AG10803 (cell line): ENCODE data around the gene MRPL32.
A peak's percentile ranks its signal among the peaks of the same experiment; 100 is the strongest.

Source experiments
- DNase-seq: peaks from one replicate; pipeline ENCODE4 v3.0.0; 2010; ENCODE audit warnings: low read depth
- H3K4me3 ChIP-seq: 2 replicates; pipeline ENCODE4 v1.5.1; 2011; ENCODE audit warnings: mild to moderate bottlenecking, low read length, control low read depth
- CTCF ChIP-seq: conservative IDR thresholded peaks from 2 replicates; pipeline ENCODE4 v1.5.1; 2011; ENCODE audit warnings: mild to moderate bottlenecking, low read length, control low read depth, inconsistent platforms

Gene MRPL32

DNA sequence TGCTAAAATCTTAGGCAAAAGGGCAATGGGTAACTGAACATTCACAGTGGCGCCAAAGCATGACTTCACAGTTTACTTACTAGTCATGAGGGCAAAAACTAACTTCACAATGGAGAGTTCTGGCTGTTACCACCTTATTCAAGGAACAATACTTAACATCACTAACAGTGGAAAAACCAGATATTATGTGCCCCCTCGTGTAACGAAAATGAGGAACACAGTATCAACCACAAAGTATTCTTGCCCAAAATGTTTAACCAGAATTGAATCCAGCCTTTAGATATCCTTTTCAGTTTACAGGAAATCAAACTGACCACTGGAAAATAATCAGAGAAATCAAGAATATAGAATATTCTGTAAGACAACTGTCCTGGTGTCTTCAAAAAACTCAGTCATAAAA, 29.8 kb upstream of the MRPL32 start:
- no peak for TF ChIP-seq CTCF
- no peak for DNase-seq

DNA sequence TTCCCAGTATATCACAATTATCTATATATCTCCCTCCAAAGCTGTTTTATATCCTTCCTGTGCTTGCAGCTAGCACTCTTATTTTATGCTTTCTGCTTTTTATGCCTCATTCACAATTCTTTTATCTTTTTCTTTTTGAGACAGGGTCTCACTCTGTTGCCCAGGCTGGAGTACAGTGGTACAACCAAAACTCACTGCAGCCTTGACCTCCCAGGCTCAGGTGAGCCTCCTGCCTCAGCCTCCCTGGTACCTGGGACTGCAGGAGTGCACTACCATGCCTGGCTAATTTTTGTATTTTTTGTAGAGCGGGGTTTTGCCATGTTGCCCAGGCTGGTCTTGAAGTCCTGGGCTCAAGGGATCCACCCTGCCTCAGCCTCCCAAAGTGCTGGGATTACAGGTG, 26.0 kb upstream of the MRPL32 start:
- TF ChIP-seq CTCF = no peak
- H3K4me3 ChIP-seq = no peak overlapping the region
- no peak for DNase-seq

More for the DNA sequence above, 29.8 kb upstream of the MRPL32 start:
- H3K4me3 ChIP-seq = no peak overlapping the region

DNA sequence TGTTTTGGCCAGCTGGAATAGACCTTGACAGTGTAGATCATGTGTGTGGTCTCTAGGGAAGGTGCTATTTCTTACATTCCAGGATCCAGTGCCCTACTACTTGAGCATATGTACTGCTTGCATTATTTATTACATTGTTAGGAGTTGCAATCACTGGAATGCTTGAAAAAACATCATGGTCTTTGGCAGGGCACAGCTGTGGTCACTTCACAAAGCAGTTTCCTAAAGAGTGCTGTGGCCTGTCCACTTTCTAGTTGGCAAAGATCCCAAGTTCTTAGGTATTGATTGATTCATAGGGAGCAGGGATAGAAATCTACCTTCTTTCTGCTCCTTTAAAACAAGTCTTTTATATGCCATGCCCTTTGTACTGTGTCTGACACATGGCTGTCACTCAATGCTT, 24.9 kb upstream of the MRPL32 start:
- peak; percentile 74 for DNase-seq
- TF ChIP-seq CTCF = no peak
- H3K4me3 ChIP-seq = no peak overlapping the region

- TF ChIP-seq CTCF = no peak
- DNase-seq = no peak
- no peak overlapping the region for H3K4me3 ChIP-seq
These were observed 21.9 kb upstream of the MRPL32 start for GRCh38 chr7:42910306-42910705.

DNA sequence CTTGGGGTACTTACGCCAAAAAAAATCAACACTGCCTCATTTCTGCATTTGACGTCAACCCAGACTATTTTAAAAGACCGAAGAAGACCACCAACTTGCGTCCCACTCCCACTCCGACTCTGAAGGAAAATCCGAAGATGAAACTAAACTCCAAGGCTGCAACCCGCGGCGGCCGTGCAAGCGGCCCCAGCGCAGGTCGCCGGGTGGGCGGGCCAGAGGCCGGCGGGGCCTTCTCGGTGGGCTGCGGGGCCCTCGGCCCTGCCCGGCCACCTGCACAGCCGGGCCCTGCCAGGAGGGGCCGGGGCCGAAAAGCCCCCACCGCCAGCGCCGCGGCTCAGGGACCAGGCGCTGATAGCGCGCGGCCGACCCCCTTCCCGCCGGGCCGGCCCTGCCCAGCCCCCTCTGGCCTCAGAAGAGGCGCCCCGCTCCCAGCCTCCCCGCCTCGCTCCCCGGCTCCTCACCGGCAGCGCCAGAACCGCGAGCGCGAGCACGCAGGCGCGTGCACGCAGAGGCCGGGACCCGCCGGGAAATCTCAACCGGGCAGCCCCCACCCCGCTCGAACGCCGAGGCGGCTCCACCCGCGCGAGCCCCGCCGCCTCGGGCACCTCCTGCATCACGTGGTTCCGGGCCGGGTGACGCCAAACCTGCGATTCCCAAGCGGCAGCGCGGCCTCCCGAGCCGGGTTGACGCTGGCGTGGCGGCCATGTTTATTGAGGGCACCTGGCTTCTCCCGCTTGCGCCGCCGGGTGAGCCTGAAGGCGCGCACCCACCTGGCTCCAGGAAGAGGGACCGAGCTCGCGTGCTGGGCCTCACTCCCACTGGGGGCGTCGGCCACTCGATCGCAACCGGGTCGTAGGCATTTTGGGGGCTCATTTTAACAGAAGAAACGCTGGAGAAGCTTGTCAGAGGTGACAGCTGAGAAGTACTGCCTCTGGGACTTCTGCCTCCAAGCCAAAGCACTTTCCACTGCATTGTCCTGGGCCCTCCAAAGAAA, 20.4 kb upstream of the MRPL32 start, which contains the start of gene C7orf25:
Gene C7orf25 (minus strand): TSS at position 617 of the 994 bp plus-strand sequence. CDS start 1,170 bp downstream, outside the sequence.
- peak; percentile 85 for DNase-seq
- peak within 1 kb of the TSS; percentile 72 for H3K4me3 ChIP-seq
- no peak; the same call in 1 of the 2 replicates for TF ChIP-seq CTCF

DNA sequence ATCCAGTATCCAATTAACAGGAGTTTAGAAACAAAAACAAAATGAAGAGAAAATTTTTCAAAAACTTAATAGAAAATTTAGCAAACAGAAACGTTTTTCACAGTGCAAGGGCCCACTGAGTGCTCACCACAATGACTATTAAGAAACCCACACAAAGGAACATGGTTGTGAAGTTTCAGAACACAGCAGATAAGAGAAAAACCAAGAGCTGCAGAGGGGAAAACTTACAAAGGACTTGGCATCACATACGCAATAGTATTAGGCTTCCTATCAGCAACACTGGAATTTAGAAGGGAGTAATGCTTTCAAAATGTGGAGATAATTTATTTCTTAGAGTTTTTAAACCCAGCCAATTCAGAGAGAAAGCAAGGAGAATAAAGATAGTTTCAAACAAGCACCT, 18.6 kb upstream of the MRPL32 start:
- TF ChIP-seq CTCF = no peak
- H3K4me3 ChIP-seq = no peak overlapping the region
- peak; percentile 2 for DNase-seq

DNA sequence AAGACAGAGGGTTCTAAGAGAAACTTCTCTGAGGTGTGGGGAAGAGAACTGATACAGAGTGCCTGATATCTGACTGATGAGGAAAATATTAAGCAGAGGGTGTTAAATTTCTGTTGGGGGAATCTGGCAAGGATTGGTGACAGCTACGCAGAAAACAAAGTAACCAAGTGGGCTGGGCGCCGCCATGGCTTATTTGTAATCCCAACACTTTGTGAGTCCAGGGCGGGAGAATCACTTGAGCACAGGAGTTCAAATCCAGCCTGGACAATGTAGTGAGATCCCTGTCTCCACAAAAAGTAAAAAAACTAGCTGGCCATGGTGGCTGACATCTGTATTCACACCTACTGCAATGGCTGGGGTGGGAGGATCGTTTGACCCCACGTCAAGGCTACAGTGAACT, 18.2 kb upstream of the MRPL32 start:
- no peak overlapping the region for H3K4me3 ChIP-seq
- TF ChIP-seq CTCF = no peak
- no peak for DNase-seq
